Duodenal mucosa (tissue), 2 donors: ENCODE results near the gene CAMTA1.
A peak's percentile ranks its signal among the peaks of the same experiment; 100 is the strongest.
"Not testable (repeated sequence)": the region's sequence is repeated elsewhere in the genome, so short reads cannot be mapped to it uniquely, and the experiment has no call there.

Experiments used
- H3K27ac ChIP-seq: one replicate; pipeline ENCODE4 v1.7.0; 2013; ENCODE audit warnings: low read depth, low read length
- H3K27me3 ChIP-seq, 2 donors: one replicate each; pipeline ENCODE4 v1.7.0; 2013; ENCODE audit warnings: low read length in 2 of 2, control low read depth in 1 of 2; ENCODE audit not compliant: insufficient read depth in 2 of 2, control insufficient read depth in 1 of 2
- H3K36me3 ChIP-seq, 2 donors: one replicate each; pipeline ENCODE4 v1.7.0; 2013; ENCODE audit warnings: low read length in 2 of 2, control low read depth in 1 of 2; ENCODE audit not compliant: insufficient read depth in 2 of 2, control insufficient read depth in 1 of 2
- H3K4me1 ChIP-seq, 2 donors: one replicate each; pipeline ENCODE4 v1.7.0; 2013; ENCODE audit warnings: low read length in 2 of 2, control low read depth in 1 of 2; ENCODE audit not compliant: insufficient read depth in 2 of 2, control insufficient read depth in 1 of 2
- H3K4me3 ChIP-seq, 2 donors: one replicate each; pipeline ENCODE4 v1.7.0; 2013; ENCODE audit warnings: low read length in 2 of 2, low read depth in 1 of 2
- H3K9ac ChIP-seq, 2 donors: one replicate each; pipeline ENCODE4 v1.7.0; 2013; ENCODE audit warnings: low read length in 2 of 2, low read depth in 1 of 2
- H3K9me3 ChIP-seq, 2 donors: one replicate each; pipeline ENCODE4 v1.7.0; 2013; ENCODE audit warnings: low read length in 2 of 2, control low read depth in 1 of 2; ENCODE audit not compliant: control insufficient read depth in 1 of 2

The CAMTA1 gene

GRCh38 chr1:6785318-6785727 is at the start of gene CAMTA1:
CAMTA1 (plus strand) TSS chr1:6785454; CDS start chr1:6785531, 77 bp downstream.
- H3K36me3 ChIP-seq = peaks cover 0 to 4% of the 10 kb centered on the region in 2 donors
- peak within 1 kb of the TSS; percentile 78 to 92 for H3K4me3 ChIP-seq
- no peaks in the 10 kb centered on the region for H3K27me3 ChIP-seq
- peak within 1 kb of the TSS; percentile 99 for H3K27ac ChIP-seq
- no peaks in the 10 kb centered on the region for H3K9me3 ChIP-seq
- H3K9ac ChIP-seq = peak within 1 kb of the TSS; percentile 82 to 89
- H3K4me1 ChIP-seq = peaks cover 17 to 21% of the 10 kb centered on the region in 2 donors

- no peak overlapping the region for H3K27ac ChIP-seq
- no peak overlapping the region for H3K9ac ChIP-seq
- peaks cover 0 to 6% of the 10 kb centered on the region in 2 donors for H3K4me1 ChIP-seq
- no peaks in the 10 kb centered on the region for H3K36me3 ChIP-seq
- no peaks in the 10 kb centered on the region for H3K9me3 ChIP-seq
- H3K4me3 ChIP-seq = no peak overlapping the region
- H3K27me3 ChIP-seq = no peaks in the 10 kb centered on the region
Measured at GRCh38 chr1:6738987-6739676, 46.1 kb upstream of the CAMTA1 start.

- not testable (repeated sequence) for H3K9me3 ChIP-seq, H3K9ac ChIP-seq, H3K4me3 ChIP-seq, H3K4me1 ChIP-seq, H3K27ac ChIP-seq, H3K27me3 ChIP-seq, H3K36me3 ChIP-seq
Measured at GRCh38 chr1:6742676-6743188, 42.5 kb upstream of the CAMTA1 start.

GRCh38 chr1:6743189-6744101 is 41.8 kb upstream of the CAMTA1 start:
- no peak overlapping the region for H3K4me3 ChIP-seq
- no peaks in the 10 kb centered on the region for H3K36me3 ChIP-seq
- peaks cover 0 to 3% of the 10 kb centered on the region in 2 donors for H3K4me1 ChIP-seq
- no peaks in the 10 kb centered on the region for H3K27me3 ChIP-seq
- H3K9ac ChIP-seq = no peak overlapping the region
- no peak overlapping the region for H3K27ac ChIP-seq
- no peaks in the 10 kb centered on the region for H3K9me3 ChIP-seq

- Histone ChIP-seq H3K27me3 (no peaks in the 10 kb centered on the region), H3K27ac (no peak overlapping the region), H3K36me3 (no peaks in the 10 kb centered on the region), H3K4me3 (no peak overlapping the region), H3K9me3 (no peaks in the 10 kb centered on the region), H3K4me1 (peaks cover 0 to 3% of the 10 kb centered on the region in 2 donors), H3K9ac (no peak overlapping the region)
Measured at GRCh38 chr1:6745073-6745472, 40.2 kb upstream of the CAMTA1 start.

GRCh38 chr1:6747674-6748073 is 37.6 kb upstream of the CAMTA1 start:
- H3K4me3 ChIP-seq = no peak overlapping the region
- H3K27ac ChIP-seq = no peak overlapping the region
- H3K36me3 ChIP-seq = no peaks in the 10 kb centered on the region
- H3K27me3 ChIP-seq = no peaks in the 10 kb centered on the region
- H3K4me1 ChIP-seq = peaks cover 0 to 3% of the 10 kb centered on the region in 2 donors
- no peak overlapping the region for H3K9ac ChIP-seq
- H3K9me3 ChIP-seq = no peaks in the 10 kb centered on the region

- Histone ChIP-seq H3K4me3 (no peak overlapping the region), H3K27me3 (no peaks in the 10 kb centered on the region), H3K27ac (no peak overlapping the region), H3K9ac (no peak overlapping the region), H3K36me3 (no peaks in the 10 kb centered on the region), H3K9me3 (no peaks in the 10 kb centered on the region), H3K4me1 (no peaks in the 10 kb centered on the region)
Measured at GRCh38 chr1:6750490-6750889, 34.8 kb upstream of the CAMTA1 start.

- H3K4me3 ChIP-seq = no peak overlapping the region
- no peaks in the 10 kb centered on the region for H3K4me1 ChIP-seq
- H3K27ac ChIP-seq = no peak overlapping the region
- H3K36me3 ChIP-seq = no peaks in the 10 kb centered on the region
- no peak overlapping the region for H3K9ac ChIP-seq
- H3K27me3 ChIP-seq = no peaks in the 10 kb centered on the region
- H3K9me3 ChIP-seq = no peaks in the 10 kb centered on the region
Measured at GRCh38 chr1:6753320-6754140, 31.7 kb upstream of the CAMTA1 start.

- Histone ChIP-seq H3K4me1 (no peaks in the 10 kb centered on the region), H3K9me3 (no peaks in the 10 kb centered on the region), H3K4me3 (no peak overlapping the region), H3K27ac (no peak overlapping the region), H3K36me3 (no peaks in the 10 kb centered on the region), H3K27me3 (no peaks in the 10 kb centered on the region), H3K9ac (no peak overlapping the region)
Measured at GRCh38 chr1:6756457-6756856, 28.8 kb upstream of the CAMTA1 start.
